ENCODE measurements around the gene SORCS1.

SORCS1 gene

GRCh38 chr10:106761906-106762305 is 402.6 kb downstream of the SORCS1 start:
- no peak for DNase-seq

- no peak for DNase-seq
Measured at GRCh38 chr10:106757521-106757920, 407.0 kb downstream of the SORCS1 start.

GRCh38 chr10:106751091-106751490 is 413.4 kb downstream of the SORCS1 start:
- DNase-seq, result no peak

GRCh38 chr10:106746868-106747267 is 417.6 kb downstream of the SORCS1 start:
- DNase-seq, result no peak

- no peak for DNase-seq
Measured at GRCh38 chr10:106741006-106741530, 423.4 kb downstream of the SORCS1 start.

- peak in 6 of 56 donors; percentile 2 to 16 (median 11) for DNase-seq
Measured at GRCh38 chr10:106740071-106740470, 424.4 kb downstream of the SORCS1 start.

GRCh38 chr10:106734220-106734619 is 430.3 kb downstream of the SORCS1 start:
- no peak for DNase-seq

- no peak for DNase-seq
Measured at GRCh38 chr10:106728232-106728631, 436.3 kb downstream of the SORCS1 start.

GRCh38 chr10:106727170-106727569 is 437.3 kb downstream of the SORCS1 start:
- no peak for DNase-seq

- no peak for DNase-seq
Measured at GRCh38 chr10:106722524-106722923, 442.0 kb downstream of the SORCS1 start.

- DNase-seq, result no peak
Measured at GRCh38 chr10:106720683-106721082, 443.8 kb downstream of the SORCS1 start.

- DNase-seq, result no peak
Measured at GRCh38 chr10:106716381-106716780, 448.1 kb downstream of the SORCS1 start.

GRCh38 chr10:106714734-106715555 is 449.6 kb downstream of the SORCS1 start:
- no peak for DNase-seq

GRCh38 chr10:106713846-106714245 is 450.7 kb downstream of the SORCS1 start:
- DNase-seq, result no peak

- DNase-seq, result no peak
Measured at GRCh38 chr10:106712988-106713387, 451.5 kb downstream of the SORCS1 start.

GRCh38 chr10:106711313-106711906 is 453.1 kb downstream of the SORCS1 start:
- DNase-seq, result peak in 14 of 56 donors; percentile 3 to 53 (median 10)

GRCh38 chr10:106708506-106708905 is 456.0 kb downstream of the SORCS1 start:
- no peak for DNase-seq

GRCh38 chr10:106707657-106708056 is 456.8 kb downstream of the SORCS1 start:
- no peak for DNase-seq

- no peak for DNase-seq
Measured at GRCh38 chr10:106706127-106706526, 458.4 kb downstream of the SORCS1 start.

- DNase-seq, result peak in 46 of 56 donors; percentile 0 to 86 (median 40)
Measured at GRCh38 chr10:106705681-106706100, 458.8 kb downstream of the SORCS1 start.

- DNase-seq, result no peak
Measured at GRCh38 chr10:106696239-106696638, 468.3 kb downstream of the SORCS1 start.

GRCh38 chr10:106694696-106695095 is 469.8 kb downstream of the SORCS1 start:
- DNase-seq, result no peak

- DNase-seq, result no peak
Measured at GRCh38 chr10:106682175-106682574, 482.3 kb downstream of the SORCS1 start.
